Stimulated activated naive B cell treated with anti-CD40 and anti-IgM and Interleukin-4, amounts not matched to agents 10 μg/mL and 1 μg/mL and 100 μg/mL, for 72 hours (primary cell): ENCODE data around the gene KRTDAP.

Experiments used
- ATAC-seq, 2 donors: fragments of 150-1000 bp; cut with Tn5 transposase; replicated peaks; 2 replicates each; pipeline ENCODE4 v1.10.0; 2021; ENCODE audit warnings: moderate library complexity in 1 of 2
- DNase-seq: peaks from one replicate; pipeline ENCODE4 v3.0.0; 2021
- H3K27ac Mint-ChIP-seq: one replicate; pipeline ENCODE4 v1.8.0; 2022; ENCODE audit warnings: mild to moderate bottlenecking, mixed read lengths
- H3K27me3 Mint-ChIP-seq, 2 donors: one replicate each; pipeline ENCODE4 v1.8.0; 2022; ENCODE audit warnings: mixed read lengths in 2 of 2
- H3K36me3 Mint-ChIP-seq, 2 donors: one replicate each; pipeline ENCODE4 v1.8.0; 2022; ENCODE audit warnings: mixed read lengths in 2 of 2, mild to moderate bottlenecking in 1 of 2
- H3K4me1 Mint-ChIP-seq, 2 donors: one replicate each; pipeline ENCODE4 v1.8.0; 2022; ENCODE audit warnings: mixed read lengths in 2 of 2, mild to moderate bottlenecking in 1 of 2
- H3K4me3 Mint-ChIP-seq, 2 donors: one replicate each; pipeline ENCODE4 v1.8.0; 2022; ENCODE audit warnings: mild to moderate bottlenecking in 2 of 2, mixed read lengths in 2 of 2, moderate library complexity in 1 of 2
- H3K9me3 Mint-ChIP-seq, 2 donors: one replicate each; pipeline ENCODE4 v1.8.0; 2022; ENCODE audit warnings: mixed read lengths in 2 of 2, mild to moderate bottlenecking in 1 of 2

KRTDAP gene

GRCh38 chr19:35444735-35445134, 45.5 kb downstream of the KRTDAP start:
- Mint-ChIP-seq H3K36me3 (no peaks in the 10 kb centered on the region), H3K27ac (no peak overlapping the region), H3K27me3 (peaks cover 13 to 18% of the 10 kb centered on the region in 2 donors), H3K4me3 (no peak overlapping the region), H3K9me3 (no peaks in the 10 kb centered on the region), H3K4me1 (peaks cover 50 to 59% of the 10 kb centered on the region in 2 donors)
- ATAC-seq = peak in 1 of 2 donors; percentile 37
- DNase-seq = no peak

DNA sequence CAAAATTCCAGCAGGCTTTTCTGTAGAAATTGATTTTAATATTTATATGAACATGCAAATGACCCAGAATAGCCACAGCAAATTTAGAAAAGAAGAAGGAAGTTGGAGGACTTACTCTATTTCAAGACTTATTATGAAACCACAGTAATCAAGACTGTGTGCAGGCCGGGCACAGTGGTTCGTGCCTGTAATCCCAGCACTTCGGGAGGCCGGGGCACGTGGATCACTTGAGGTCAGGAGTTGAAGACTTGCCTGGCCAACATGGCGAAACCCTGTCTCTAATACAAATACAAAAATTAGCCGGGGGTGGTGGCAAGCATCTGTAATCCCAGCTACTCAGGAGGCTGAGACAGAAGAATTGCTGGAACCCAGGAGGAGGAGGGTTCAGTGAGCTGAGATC, 48.2 kb downstream of the KRTDAP start:
- no peak for DNase-seq

DNA sequence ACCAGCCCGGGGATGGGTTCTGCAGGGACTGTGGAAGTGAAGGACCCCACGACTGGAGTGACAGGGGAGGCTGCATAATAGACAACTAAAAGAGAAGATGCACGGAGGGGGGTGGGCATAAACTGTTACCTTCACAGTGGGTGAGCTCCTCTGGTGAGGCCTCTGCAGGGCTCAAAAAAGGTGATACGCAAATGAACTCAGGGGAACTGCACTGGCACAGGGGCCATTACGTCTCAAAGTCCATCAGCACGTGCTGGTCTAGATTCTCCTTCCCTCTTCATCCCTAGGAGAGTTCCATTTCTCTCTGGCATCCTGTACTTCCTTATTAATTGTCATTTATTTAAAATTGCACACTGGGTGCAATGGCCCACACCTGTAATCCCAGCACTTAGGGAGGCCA, 50.3 kb downstream of the KRTDAP start:
- ATAC-seq = no peak
- H3K4me3 Mint-ChIP-seq = no peak overlapping the region
- peaks cover 0 to 2% of the 10 kb centered on the region in 2 donors for H3K27me3 Mint-ChIP-seq
- H3K9me3 Mint-ChIP-seq = no peaks in the 10 kb centered on the region
- DNase-seq = no peak
- no peak overlapping the region for H3K27ac Mint-ChIP-seq
- H3K36me3 Mint-ChIP-seq = no peaks in the 10 kb centered on the region
- peaks cover 40 to 52% of the 10 kb centered on the region in 2 donors for H3K4me1 Mint-ChIP-seq

More for the DNA sequence above, 48.2 kb downstream of the KRTDAP start:
- peak; percentile 72 to 78 for ATAC-seq
- Mint-ChIP-seq H3K4me1 (peaks cover 43 to 44% of the 10 kb centered on the region in 2 donors), H3K4me3 (peak overlapping the region; percentile 12 to 15), H3K27me3 (peaks cover 6 to 18% of the 10 kb centered on the region in 2 donors), H3K36me3 (no peaks in the 10 kb centered on the region), H3K27ac (no peak overlapping the region), H3K9me3 (no peaks in the 10 kb centered on the region)

- Mint-ChIP-seq H3K4me3 (no peak overlapping the region), H3K9me3 (no peaks in the 10 kb centered on the region)
Observed at GRCh38 chr19:35438527-35438926, 51.7 kb downstream of the KRTDAP start.

GRCh38 chr19:35438096-35438495, 52.2 kb downstream of the KRTDAP start:
- ATAC-seq (no peak), DNase-seq (no peak)
- Mint-ChIP-seq H3K4me1 (peaks cover 36 to 46% of the 10 kb centered on the region in 2 donors), H3K4me3 (no peak overlapping the region), H3K36me3 (no peaks in the 10 kb centered on the region), H3K9me3 (no peaks in the 10 kb centered on the region), H3K27me3 (peaks cover 3 to 6% of the 10 kb centered on the region in 2 donors), H3K27ac (no peak overlapping the region)

More at GRCh38 chr19:35438527-35438926, 51.7 kb downstream of the KRTDAP start:
- H3K27me3 Mint-ChIP-seq = peaks cover 0 to 6% of the 10 kb centered on the region in 2 donors
- H3K27ac Mint-ChIP-seq = no peak overlapping the region
- peaks cover 36 to 46% of the 10 kb centered on the region in 2 donors for H3K4me1 Mint-ChIP-seq
- no peaks in the 10 kb centered on the region for H3K36me3 Mint-ChIP-seq
- ATAC-seq (no peak), DNase-seq (no peak)

DNA sequence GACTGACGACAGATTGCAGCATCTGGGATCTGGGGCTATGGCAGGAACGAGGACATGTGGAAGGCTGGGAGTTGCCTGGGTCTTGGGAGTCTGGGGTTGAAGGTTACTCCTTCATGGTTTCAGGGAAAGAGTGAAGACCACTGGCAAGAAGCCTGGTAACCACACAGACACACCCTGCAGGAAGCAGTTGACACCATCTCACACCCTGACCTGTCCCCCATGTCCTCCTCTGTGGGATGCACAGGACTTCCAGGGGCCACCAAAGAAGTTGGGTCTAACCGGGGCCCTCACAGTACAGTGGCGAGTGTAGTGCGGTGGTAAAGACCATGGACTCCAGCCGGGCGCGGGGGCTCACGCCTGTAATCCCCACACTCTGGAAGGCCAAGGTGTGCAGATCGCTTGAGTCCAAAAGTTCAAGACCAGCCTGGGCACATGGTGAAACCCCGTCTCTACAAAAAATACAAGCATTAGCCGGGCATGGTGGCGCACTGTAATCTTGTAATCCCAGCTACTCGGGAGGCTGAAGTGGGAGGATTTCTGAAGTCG, 52.8 kb downstream of the KRTDAP start:
- H3K27me3 Mint-ChIP-seq = peaks cover 6 to 8% of the 10 kb centered on the region in 2 donors
- no peaks in the 10 kb centered on the region for H3K9me3 Mint-ChIP-seq
- ATAC-seq (no peak), DNase-seq (no peak)
- H3K4me3 Mint-ChIP-seq = peak overlapping the region in 1 of 2 donors; percentile 5
- no peak overlapping the region for H3K27ac Mint-ChIP-seq
- H3K36me3 Mint-ChIP-seq = no peaks in the 10 kb centered on the region
- H3K4me1 Mint-ChIP-seq = peaks cover 32 to 42% of the 10 kb centered on the region in 2 donors
